Loucy (cell line): ENCODE results near the gene UBE2Z.

ENCODE experiments used
- H2AFZ ChIP-seq: fragments of 200-600 bp; sonication (generic); 2 replicates; pipeline ENCODE4 v1.6.0; 2016; ENCODE audit warnings: antibody characterized with exemption, mild to moderate bottlenecking, low read length, moderate library complexity
- H3F3A ChIP-seq: fragments of 200-600 bp; 2 replicates; pipeline ENCODE4 v1.6.0; 2016; ENCODE audit warnings: antibody characterized with exemption, low read depth, mild to moderate bottlenecking
- H3K27me3 ChIP-seq: fragments of 200-600 bp; sonication (generic); 2 replicates; pipeline ENCODE4 v1.6.1; 2014; ENCODE audit warnings: low read length, mild to moderate bottlenecking; ENCODE audit not compliant: insufficient read depth, poor library complexity, severe bottlenecking
- H3K36me3 ChIP-seq: fragments of 200-600 bp; sonication (generic); 2 replicates; pipeline ENCODE4 v1.6.1; 2016; ENCODE audit warnings: low read length; ENCODE audit not compliant: insufficient read depth
- H3K4me1 ChIP-seq: fragments of 200-600 bp; sonication (generic); 2 replicates; pipeline ENCODE4 v1.5.1; 2014; ENCODE audit warnings: low read length, mild to moderate bottlenecking; ENCODE audit not compliant: insufficient read depth, poor library complexity, severe bottlenecking
- H3K4me2 ChIP-seq: fragments of 200-600 bp; sonication (generic); 2 replicates; pipeline ENCODE4 v1.6.0; 2014; ENCODE audit warnings: antibody characterized with exemption, low read length, low read depth, mild to moderate bottlenecking; ENCODE audit not compliant: poor library complexity, severe bottlenecking
- H3K4me3 ChIP-seq: fragments of 200-600 bp; sonication (generic); 2 replicates; pipeline ENCODE4 v1.5.1; 2014; ENCODE audit warnings: low read length, mild to moderate bottlenecking, mixed read lengths; ENCODE audit not compliant: poor library complexity, severe bottlenecking
- H3K79me2 ChIP-seq: fragments of 200-600 bp; sonication (generic); 2 replicates; pipeline ENCODE4 v1.6.1; 2014; ENCODE audit warnings: low read length; ENCODE audit not compliant: insufficient read depth
- H3K9ac ChIP-seq: fragments of 200-600 bp; sonication (generic); 2 replicates; pipeline ENCODE4 v1.6.0; 2014; ENCODE audit warnings: mild to moderate bottlenecking, low read depth, low read length, moderate library complexity; ENCODE audit not compliant: poor library complexity, severe bottlenecking
- H3K9me2 ChIP-seq: fragments of 200-600 bp; sonication (generic); replicated peaks from 2 replicates; pipeline ENCODE4 v1.6.1; 2016; ENCODE audit warnings: low read depth, low read length, mixed read lengths
- H3K9me3 ChIP-seq: fragments of 200-600 bp; sonication (generic); 2 replicates; pipeline ENCODE4 v1.6.1; 2014; ENCODE audit warnings: mild to moderate bottlenecking, antibody characterized with exemption, low read length, low read depth; ENCODE audit not compliant: insufficient read depth
- H4K20me1 ChIP-seq: fragments of 200-600 bp; sonication (generic); 2 replicates; pipeline ENCODE4 v1.6.0; 2014; ENCODE audit warnings: antibody characterized with exemption, low read length, mild to moderate bottlenecking; ENCODE audit not compliant: insufficient read depth, poor library complexity, severe bottlenecking
- EZH2phosphoT487 ChIP-seq: fragments of 200-600 bp; IDR thresholded peaks from 2 replicates; pipeline ENCODE4 v1.6.1; 2018; ENCODE audit warnings: antibody characterized with exemption, mild to moderate bottlenecking, moderate library complexity, borderline replicate concordance
- TF ChIP-seq, protein P1 (sequence below): fragments of 200-600 bp; sonication (generic); conservative IDR thresholded peaks from 2 replicates; pipeline ENCODE4 v1.5.1; 2014; ENCODE audit warnings: mild to moderate bottlenecking, antibody characterized with exemption, low read length

UBE2Z gene

DNA sequence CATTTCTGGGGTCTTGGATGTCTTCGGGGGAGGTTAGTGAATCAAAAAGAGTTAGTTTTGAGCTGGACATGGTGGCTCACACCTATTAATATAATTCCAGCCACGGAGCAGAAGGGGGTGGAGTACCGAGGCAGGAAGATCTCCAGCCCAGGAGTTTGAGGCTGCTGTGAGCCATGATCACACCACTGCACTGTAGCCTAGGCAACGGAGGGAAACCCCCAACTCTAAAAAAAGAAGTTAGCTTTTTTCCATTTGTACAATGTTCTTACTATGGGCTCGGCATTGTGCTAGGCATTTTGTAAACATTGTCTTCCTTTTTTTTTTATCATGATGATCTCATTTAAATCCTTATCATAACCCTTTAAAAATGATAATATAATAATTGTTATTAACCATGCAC, 44.7 kb downstream of the UBE2Z start:
- no peaks in the 10 kb centered on the region for H4K20me1 ChIP-seq
- no peaks in the 10 kb centered on the region for H3K27me3 ChIP-seq
- H3K4me1 ChIP-seq: no peaks in the 10 kb centered on the region
- H3K9ac ChIP-seq: no peak overlapping the region
- H2AFZ ChIP-seq: peak overlapping the region; percentile 75; the same call in 1 of the 2 replicates
- no peak overlapping the region for H3K4me2 ChIP-seq
- no peaks in the 10 kb centered on the region for H3F3A ChIP-seq
- no peaks in the 10 kb centered on the region for H3K79me2 ChIP-seq
- no peak for TF ChIP-seq EZH2phosphoT487
- TF ChIP-seq, protein P1, sequence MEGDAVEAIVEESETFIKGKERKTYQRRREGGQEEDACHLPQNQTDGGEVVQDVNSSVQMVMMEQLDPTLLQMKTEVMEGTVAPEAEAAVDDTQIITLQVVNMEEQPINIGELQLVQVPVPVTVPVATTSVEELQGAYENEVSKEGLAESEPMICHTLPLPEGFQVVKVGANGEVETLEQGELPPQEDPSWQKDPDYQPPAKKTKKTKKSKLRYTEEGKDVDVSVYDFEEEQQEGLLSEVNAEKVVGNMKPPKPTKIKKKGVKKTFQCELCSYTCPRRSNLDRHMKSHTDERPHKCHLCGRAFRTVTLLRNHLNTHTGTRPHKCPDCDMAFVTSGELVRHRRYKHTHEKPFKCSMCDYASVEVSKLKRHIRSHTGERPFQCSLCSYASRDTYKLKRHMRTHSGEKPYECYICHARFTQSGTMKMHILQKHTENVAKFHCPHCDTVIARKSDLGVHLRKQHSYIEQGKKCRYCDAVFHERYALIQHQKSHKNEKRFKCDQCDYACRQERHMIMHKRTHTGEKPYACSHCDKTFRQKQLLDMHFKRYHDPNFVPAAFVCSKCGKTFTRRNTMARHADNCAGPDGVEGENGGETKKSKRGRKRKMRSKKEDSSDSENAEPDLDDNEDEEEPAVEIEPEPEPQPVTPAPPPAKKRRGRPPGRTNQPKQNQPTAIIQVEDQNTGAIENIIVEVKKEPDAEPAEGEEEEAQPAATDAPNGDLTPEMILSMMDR: no peak
- no peaks in the 10 kb centered on the region for H3K36me3 ChIP-seq
- H3K9me3 ChIP-seq: no peaks in the 10 kb centered on the region
- H3K4me3 ChIP-seq: no peak overlapping the region
- no peaks in the 10 kb centered on the region for H3K9me2 ChIP-seq

GRCh38 chr17:48954300-48954755, 46.1 kb downstream of the UBE2Z start:
- Histone ChIP-seq H3K4me1 (no peaks in the 10 kb centered on the region), H3F3A (no peaks in the 10 kb centered on the region), H3K4me3 (no peak overlapping the region), H2AFZ (peak overlapping the region; percentile 51; the same call in 1 of the 2 replicates), H3K79me2 (no peaks in the 10 kb centered on the region), H3K9me2 (no peaks in the 10 kb centered on the region), H3K9ac (no peak overlapping the region), H3K9me3 (no peaks in the 10 kb centered on the region), H3K4me2 (no peak overlapping the region), H3K36me3 (no peaks in the 10 kb centered on the region), H4K20me1 (no peaks in the 10 kb centered on the region), H3K27me3 (no peaks in the 10 kb centered on the region)
- TF ChIP-seq, protein P1: peak; percentile 70
- no peak for TF ChIP-seq EZH2phosphoT487

GRCh38 chr17:48960834-48961515, 52.8 kb downstream of the UBE2Z start:
- H3K4me2 ChIP-seq: no peak overlapping the region
- peak overlapping the region; percentile 35; the same call in 1 of the 2 replicates for H2AFZ ChIP-seq
- H3F3A ChIP-seq: no peaks in the 10 kb centered on the region
- TF ChIP-seq EZH2phosphoT487: no peak
- TF ChIP-seq, protein P1: no peak
- H3K36me3 ChIP-seq: no peaks in the 10 kb centered on the region
- H3K9me3 ChIP-seq: no peaks in the 10 kb centered on the region
- H3K4me3 ChIP-seq: no peak overlapping the region
- no peaks in the 10 kb centered on the region for H3K4me1 ChIP-seq
- H3K9me2 ChIP-seq: no peaks in the 10 kb centered on the region
- no peaks in the 10 kb centered on the region for H3K79me2 ChIP-seq
- no peak overlapping the region for H3K9ac ChIP-seq
- H3K27me3 ChIP-seq: no peaks in the 10 kb centered on the region
- H4K20me1 ChIP-seq: no peaks in the 10 kb centered on the region
